Liver (tissue), 9 donors: ENCODE results near the gene PPP4R3A. TPM values are rescaled to one million over a fixed set of nuclear protein-coding genes. Genes with fewer than 3 reads are reported as not detected.

ENCODE experiments used
- DNase-seq: peaks from one replicate; pipeline ENCODE4 v3.0.0-alpha.2; 2017; ENCODE audit warnings: low spot score
- H3K27ac ChIP-seq, 2 donors: one replicate each; pipeline ENCODE4 v1.7.0; 2013; ENCODE audit warnings: inconsistent platforms in 2 of 2, low read length in 2 of 2, control low read depth in 1 of 2, low read depth in 1 of 2, mild to moderate bottlenecking in 1 of 2
- H3K27me3 ChIP-seq, 4 donors: one replicate each; pipeline versions ENCODE4 v1.6.1 to v1.7.0; 2013; ENCODE audit warnings: low read length in 3 of 4, inconsistent platforms in 1 of 4, mild to moderate bottlenecking in 1 of 4, moderate library complexity in 1 of 4; ENCODE audit not compliant: control insufficient read depth in 4 of 4, insufficient read depth in 4 of 4
- H3K36me3 ChIP-seq, 4 donors: one replicate each; pipeline versions ENCODE4 v1.6.1 to v1.7.0; 2013; ENCODE audit warnings: low read length in 3 of 4, mild to moderate bottlenecking in 3 of 4, low read depth in 1 of 4, moderate library complexity in 1 of 4; ENCODE audit not compliant: control insufficient read depth in 4 of 4, insufficient read depth in 3 of 4
- H3K4me1 ChIP-seq, 4 donors: one replicate each; pipeline versions ENCODE4 v1.6.1 to v1.7.0; 2013; ENCODE audit warnings: low read length in 3 of 4, mild to moderate bottlenecking in 3 of 4, moderate library complexity in 1 of 4; ENCODE audit not compliant: control insufficient read depth in 4 of 4, insufficient read depth in 4 of 4
- H3K4me3 ChIP-seq, 3 donors: one replicate each; pipeline versions ENCODE4 v1.6.1 to v1.7.0; 2013; ENCODE audit warnings: low read length in 3 of 3, control low read depth in 1 of 3, low read depth in 1 of 3, mild to moderate bottlenecking in 1 of 3
- H3K9ac ChIP-seq, 2 donors: one replicate each; pipeline ENCODE4 v1.7.0; 2013; ENCODE audit warnings: low read length in 2 of 2, mild to moderate bottlenecking in 2 of 2, moderate library complexity in 2 of 2, control low read depth in 1 of 2, low read depth in 1 of 2
- H3K9me3 ChIP-seq, 4 donors: one replicate each; pipeline versions ENCODE4 v1.6.1 to v1.7.0; 2013; ENCODE audit warnings: low read length in 3 of 4; ENCODE audit not compliant: control insufficient read depth in 4 of 4
- EGR1 ChIP-seq, 2 donors: IDR thresholded peaks; 2 replicates each; pipeline ENCODE4 v1.6.1; 2016 to 2018; ENCODE audit warnings: antibody characterized with exemption in 2 of 2, low read depth in 2 of 2
- FOXA1 ChIP-seq: IDR thresholded peaks from 2 replicates; pipeline ENCODE4 v1.6.1; 2016; ENCODE audit warnings: antibody characterized with exemption
- FOXA2 ChIP-seq: IDR thresholded peaks from 2 replicates; pipeline ENCODE4 v1.6.1; 2016; ENCODE audit warnings: antibody characterized with exemption
- GABPA ChIP-seq, 2 donors: IDR thresholded peaks in 1 of 2; conservative IDR thresholded peaks in 1 of 2; 2 replicates each; pipeline ENCODE4 v1.6.1; 2016; ENCODE audit warnings: antibody characterized with exemption in 2 of 2, mild to moderate bottlenecking in 1 of 2, moderate library complexity in 1 of 2
- HNF4G ChIP-seq: IDR thresholded peaks from 2 replicates; pipeline ENCODE4 v1.6.1; 2016; ENCODE audit warnings: antibody characterized with exemption
- JUND ChIP-seq, 2 donors: IDR thresholded peaks; 2 replicates each; pipeline ENCODE4 v1.6.1; 2016; ENCODE audit warnings: antibody characterized with exemption in 2 of 2
- NR2F2 ChIP-seq: IDR thresholded peaks from 2 replicates; pipeline ENCODE4 v1.6.1; 2016; ENCODE audit warnings: antibody characterized with exemption
- RAD21 ChIP-seq, 2 donors: IDR thresholded peaks; 2 replicates each; pipeline ENCODE4 v1.6.1; 2016; ENCODE audit warnings: antibody characterized with exemption in 2 of 2, mild to moderate bottlenecking in 2 of 2
- SP1 ChIP-seq: IDR thresholded peaks from 2 replicates; pipeline ENCODE4 v1.6.1; 2018; ENCODE audit warnings: antibody characterized with exemption, mild to moderate bottlenecking
- TAF1 ChIP-seq: conservative IDR thresholded peaks from 2 replicates; pipeline ENCODE4 v1.6.1; 2016; ENCODE audit warnings: antibody characterized with exemption, mild to moderate bottlenecking
- YY1 ChIP-seq: IDR thresholded peaks from 2 replicates; pipeline ENCODE4 v1.6.1; 2016; ENCODE audit warnings: antibody characterized with exemption, mild to moderate bottlenecking
- WGBS: extraction: QIAGEN DNeasy Blood & Tissue Kit; methylation state at CpG from one replicate; pipeline ENCODE4 v1.1.7; 2013; 5-methylcytosine and 5-hydroxymethylcytosine counted together
- polyA plus RNA-seq, 2 donors: library from polyadenylated mRNA; stranded (reverse) in 1 of 2; unstranded in 1 of 2; fragments of 200-250 nt in 1 of 2; fragments of >200 nt in 1 of 2; fragmentation: Nextera tagmentation in 1 of 2; extraction: Ambion mirVana in 1 of 2; gene quantifications; one replicate each; pipeline versions ENCODE4 v1.2.1 to v1.2.3, GENCODE V29; 2013 to 2015
- total RNA-seq, 2 donors: library from RNA; depleted of rRNA; stranded (reverse); fragments of >200 nt; gene quantifications; one replicate each; pipeline ENCODE4 v1.2.3, GENCODE V29; 2014
- TF ChIP-seq, protein P1 (sequence below): fragments of 150-350 bp; IDR thresholded peaks from 2 replicates; pipeline ENCODE4 v1.5.1; 2017; ENCODE audit warnings: improper control_type of control experiment, low read depth, low read length; ENCODE audit not compliant: missing input control
- TF ChIP-seq, protein P2 (sequence below): IDR thresholded peaks from 2 replicates; pipeline ENCODE4 v1.6.1; 2016; ENCODE audit warnings: antibody characterized with exemption
- TF ChIP-seq, protein P3 (sequence below): IDR thresholded peaks from 2 replicates; pipeline ENCODE4 v1.6.1; 2016; ENCODE audit warnings: antibody characterized with exemption
- TF ChIP-seq, protein P4 (sequence below): IDR thresholded peaks from 2 replicates; pipeline ENCODE4 v1.6.1; 2016; ENCODE audit warnings: antibody characterized with exemption, mild to moderate bottlenecking
- donor health status: healthy.
- donor health status: healthy.
- donor health status: healthy.
- donor health status: healthy.
- donor health status: healthy.

Gene PPP4R3A
- total and polyA plus RNA-seq, 4 donors = 18.7 to 63.3 (median 42.5) TPM

DNA sequence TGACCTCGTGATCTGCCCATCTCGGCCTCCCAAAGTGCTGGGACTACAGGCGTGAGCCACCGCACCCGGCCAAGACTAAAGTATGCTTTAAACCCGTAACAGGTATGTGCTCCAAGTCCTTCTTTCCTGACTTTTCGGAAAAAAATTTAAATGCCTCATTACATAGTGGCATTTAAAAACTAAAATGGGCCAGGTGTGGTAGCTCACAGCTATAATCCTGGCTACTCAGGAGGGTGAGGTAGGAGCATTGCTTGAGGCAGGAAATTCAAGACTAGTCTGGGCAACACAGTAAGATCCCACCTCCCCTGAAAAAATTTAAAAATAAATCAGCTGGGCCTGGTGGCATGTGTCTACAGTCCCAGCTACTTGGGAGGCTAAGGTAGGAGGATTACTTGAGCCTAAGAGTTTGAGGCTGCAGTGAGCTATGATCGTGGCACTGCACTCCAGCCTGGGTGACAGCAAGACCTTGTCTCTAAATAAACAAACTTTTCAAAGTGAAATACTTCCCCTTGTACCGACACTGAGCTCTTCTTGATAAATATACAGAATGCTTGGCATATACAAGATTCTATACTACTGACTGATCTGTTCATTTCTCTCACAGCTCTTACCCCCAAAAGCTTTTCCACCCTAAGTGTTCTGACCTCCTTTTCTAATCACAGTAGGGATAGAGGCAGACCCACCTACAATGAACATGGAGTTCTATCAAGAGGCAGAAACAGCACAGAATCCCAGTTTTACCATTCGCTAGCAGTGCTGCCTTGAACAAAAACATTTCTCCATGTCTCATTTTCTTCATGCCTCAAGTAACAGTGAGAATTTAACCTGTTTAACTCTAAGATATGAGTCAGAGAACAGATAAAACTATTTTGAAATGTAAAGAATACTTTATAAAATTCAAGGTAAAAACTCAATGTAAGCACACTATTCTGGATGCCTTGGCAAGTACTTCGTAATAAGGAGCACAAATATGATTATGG lies 7.9 kb downstream of the PPP4R3A start (continued):
- TF ChIP-seq, protein P1, sequence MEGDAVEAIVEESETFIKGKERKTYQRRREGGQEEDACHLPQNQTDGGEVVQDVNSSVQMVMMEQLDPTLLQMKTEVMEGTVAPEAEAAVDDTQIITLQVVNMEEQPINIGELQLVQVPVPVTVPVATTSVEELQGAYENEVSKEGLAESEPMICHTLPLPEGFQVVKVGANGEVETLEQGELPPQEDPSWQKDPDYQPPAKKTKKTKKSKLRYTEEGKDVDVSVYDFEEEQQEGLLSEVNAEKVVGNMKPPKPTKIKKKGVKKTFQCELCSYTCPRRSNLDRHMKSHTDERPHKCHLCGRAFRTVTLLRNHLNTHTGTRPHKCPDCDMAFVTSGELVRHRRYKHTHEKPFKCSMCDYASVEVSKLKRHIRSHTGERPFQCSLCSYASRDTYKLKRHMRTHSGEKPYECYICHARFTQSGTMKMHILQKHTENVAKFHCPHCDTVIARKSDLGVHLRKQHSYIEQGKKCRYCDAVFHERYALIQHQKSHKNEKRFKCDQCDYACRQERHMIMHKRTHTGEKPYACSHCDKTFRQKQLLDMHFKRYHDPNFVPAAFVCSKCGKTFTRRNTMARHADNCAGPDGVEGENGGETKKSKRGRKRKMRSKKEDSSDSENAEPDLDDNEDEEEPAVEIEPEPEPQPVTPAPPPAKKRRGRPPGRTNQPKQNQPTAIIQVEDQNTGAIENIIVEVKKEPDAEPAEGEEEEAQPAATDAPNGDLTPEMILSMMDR = no peak
- TF ChIP-seq SP1 = no peak

DNA sequence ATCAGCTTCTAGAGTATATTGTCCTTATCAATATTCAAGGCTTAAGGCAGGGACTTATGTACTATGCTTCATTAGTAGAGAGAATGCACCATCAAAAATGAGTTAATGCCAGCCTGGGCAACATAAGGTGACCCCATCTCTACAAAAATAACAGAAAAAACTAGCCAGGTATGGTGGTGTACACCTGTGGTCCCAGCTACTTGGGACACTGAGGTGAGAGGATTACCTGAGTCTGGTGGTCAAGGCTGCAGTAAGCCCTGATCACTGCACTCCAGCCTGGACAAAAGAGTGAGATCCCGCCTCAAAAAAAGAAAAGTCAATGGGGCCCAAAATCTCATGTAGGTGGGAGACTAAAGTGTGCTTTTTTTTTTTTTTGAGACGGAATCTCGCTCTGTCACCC lies 8.8 kb downstream of the PPP4R3A start:
- Histone ChIP-seq H3K4me1 (peaks cover 5 to 33% (median 23%) of the 10 kb centered on the region in 4 donors), H3K4me3 (no peak overlapping the region), H3K9me3 (no peaks in the 10 kb centered on the region), H3K27ac (no peak overlapping the region), H3K27me3 (no peaks in the 10 kb centered on the region), H3K9ac (no peak overlapping the region), H3K36me3 (peaks cover 0 to 13% (median 4%) of the 10 kb centered on the region in 4 donors)
- TF ChIP-seq GABPA (IDR thresholded peaks at IDR 0.05 in 1 of 2, conservative IDR thresholded peaks at IDR 0.05 in 1 of 2) (no peak), EGR1 (IDR thresholded peaks at IDR 0.05; ENCODE audit: low read depth in 2 of 2) (no peak), TAF1 (no peak), HNF4G (no peak), FOXA1 (no peak), NR2F2 (no peak), RAD21 (IDR thresholded peaks at IDR 0.05) (no peak)
- TF ChIP-seq, protein P2, sequence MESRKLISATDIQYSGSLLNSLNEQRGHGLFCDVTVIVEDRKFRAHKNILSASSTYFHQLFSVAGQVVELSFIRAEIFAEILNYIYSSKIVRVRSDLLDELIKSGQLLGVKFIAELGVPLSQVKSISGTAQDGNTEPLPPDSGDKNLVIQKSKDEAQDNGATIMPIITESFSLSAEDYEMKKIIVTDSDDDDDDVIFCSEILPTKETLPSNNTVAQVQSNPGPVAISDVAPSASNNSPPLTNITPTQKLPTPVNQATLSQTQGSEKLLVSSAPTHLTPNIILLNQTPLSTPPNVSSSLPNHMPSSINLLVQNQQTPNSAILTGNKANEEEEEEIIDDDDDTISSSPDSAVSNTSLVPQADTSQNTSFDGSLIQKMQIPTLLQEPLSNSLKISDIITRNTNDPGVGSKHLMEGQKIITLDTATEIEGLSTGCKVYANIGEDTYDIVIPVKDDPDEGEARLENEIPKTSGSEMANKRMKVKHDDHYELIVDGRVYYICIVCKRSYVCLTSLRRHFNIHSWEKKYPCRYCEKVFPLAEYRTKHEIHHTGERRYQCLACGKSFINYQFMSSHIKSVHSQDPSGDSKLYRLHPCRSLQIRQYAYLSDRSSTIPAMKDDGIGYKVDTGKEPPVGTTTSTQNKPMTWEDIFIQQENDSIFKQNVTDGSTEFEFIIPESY = no peak
- TF ChIP-seq, protein P3, sequence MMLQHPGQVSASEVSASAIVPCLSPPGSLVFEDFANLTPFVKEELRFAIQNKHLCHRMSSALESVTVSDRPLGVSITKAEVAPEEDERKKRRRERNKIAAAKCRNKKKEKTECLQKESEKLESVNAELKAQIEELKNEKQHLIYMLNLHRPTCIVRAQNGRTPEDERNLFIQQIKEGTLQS = no peak
- WGBS = 97% methylated on average over 3 of the region's 3 CpGs
- DNase-seq = no peak

DNA sequence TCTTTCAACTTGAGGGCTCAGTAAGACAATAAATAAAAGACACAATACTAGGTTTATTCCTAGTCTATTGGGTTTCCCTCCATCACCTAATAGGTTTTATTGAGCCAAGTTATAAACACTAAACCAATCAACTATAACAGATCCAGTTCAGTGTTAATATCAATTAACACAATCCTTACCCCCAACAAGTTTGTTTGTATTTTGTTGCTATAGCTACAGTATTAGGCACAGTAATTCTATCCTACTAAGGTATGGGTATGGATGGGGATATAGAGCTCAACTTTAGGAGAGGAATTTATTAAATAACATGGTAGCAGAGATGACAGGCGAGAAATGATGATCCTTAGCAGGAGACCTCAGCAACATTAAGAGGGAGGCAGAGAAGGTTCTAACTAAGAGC lies 13.3 kb downstream of the PPP4R3A start:
- H3K4me1 ChIP-seq = peaks cover 9 to 42% (median 37%) of the 10 kb centered on the region in 4 donors
- H3K4me3 ChIP-seq = no peak overlapping the region
- no peaks in the 10 kb centered on the region for H3K9me3 ChIP-seq
- H3K27me3 ChIP-seq = no peaks in the 10 kb centered on the region
- 99% methylated on average over 1 of the region's 1 CpG for WGBS
- no peak for DNase-seq
- H3K27ac ChIP-seq = peak overlapping the region; percentile 50 to 62
- no peak overlapping the region for H3K9ac ChIP-seq
- H3K36me3 ChIP-seq = peaks cover 0 to 3% (median 1%) of the 10 kb centered on the region in 4 donors
- TF ChIP-seq FOXA2 (no peak), EGR1 (IDR thresholded peaks at IDR 0.05; ENCODE audit: low read depth in 2 of 2) (no peak), HNF4G (no peak), FOXA1 (no peak), NR2F2 (no peak), GABPA (IDR thresholded peaks at IDR 0.05 in 1 of 2, conservative IDR thresholded peaks at IDR 0.05 in 1 of 2) (no peak), YY1 (no peak), JUND (IDR thresholded peaks at IDR 0.05) (no peak), TAF1 (no peak)
- TF ChIP-seq, protein P4, sequence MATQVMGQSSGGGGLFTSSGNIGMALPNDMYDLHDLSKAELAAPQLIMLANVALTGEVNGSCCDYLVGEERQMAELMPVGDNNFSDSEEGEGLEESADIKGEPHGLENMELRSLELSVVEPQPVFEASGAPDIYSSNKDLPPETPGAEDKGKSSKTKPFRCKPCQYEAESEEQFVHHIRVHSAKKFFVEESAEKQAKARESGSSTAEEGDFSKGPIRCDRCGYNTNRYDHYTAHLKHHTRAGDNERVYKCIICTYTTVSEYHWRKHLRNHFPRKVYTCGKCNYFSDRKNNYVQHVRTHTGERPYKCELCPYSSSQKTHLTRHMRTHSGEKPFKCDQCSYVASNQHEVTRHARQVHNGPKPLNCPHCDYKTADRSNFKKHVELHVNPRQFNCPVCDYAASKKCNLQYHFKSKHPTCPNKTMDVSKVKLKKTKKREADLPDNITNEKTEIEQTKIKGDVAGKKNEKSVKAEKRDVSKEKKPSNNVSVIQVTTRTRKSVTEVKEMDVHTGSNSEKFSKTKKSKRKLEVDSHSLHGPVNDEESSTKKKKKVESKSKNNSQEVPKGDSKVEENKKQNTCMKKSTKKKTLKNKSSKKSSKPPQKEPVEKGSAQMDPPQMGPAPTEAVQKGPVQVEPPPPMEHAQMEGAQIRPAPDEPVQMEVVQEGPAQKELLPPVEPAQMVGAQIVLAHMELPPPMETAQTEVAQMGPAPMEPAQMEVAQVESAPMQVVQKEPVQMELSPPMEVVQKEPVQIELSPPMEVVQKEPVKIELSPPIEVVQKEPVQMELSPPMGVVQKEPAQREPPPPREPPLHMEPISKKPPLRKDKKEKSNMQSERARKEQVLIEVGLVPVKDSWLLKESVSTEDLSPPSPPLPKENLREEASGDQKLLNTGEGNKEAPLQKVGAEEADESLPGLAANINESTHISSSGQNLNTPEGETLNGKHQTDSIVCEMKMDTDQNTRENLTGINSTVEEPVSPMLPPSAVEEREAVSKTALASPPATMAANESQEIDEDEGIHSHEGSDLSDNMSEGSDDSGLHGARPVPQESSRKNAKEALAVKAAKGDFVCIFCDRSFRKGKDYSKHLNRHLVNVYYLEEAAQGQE = no peak
- TF ChIP-seq, protein P2 = no peak
- TF ChIP-seq, protein P3 = no peak
- TF ChIP-seq, protein P1 = no peak
